HepG2 (cell line): Measurements from ENCODE around the gene MAP2K3. TPM values are rescaled to one million over a fixed set of nuclear protein-coding genes. Genes with fewer than 3 reads are reported as not detected.

Source experiments
- AFF4 ChIP-seq: sonication (generic); formaldehyde crosslinking; IDR thresholded peaks from 2 replicates; pipeline ENCODE4 v1.4.0; 2020; ENCODE audit warnings: missing genetic modification reagents
- ARNT2 ChIP-seq: sonication (generic); formaldehyde crosslinking; IDR thresholded peaks from 2 replicates; pipeline ENCODE4 v1.8.0; 2022; ENCODE audit warnings: mild to moderate bottlenecking, low read depth, missing genetic modification reagents, moderate library complexity
- CEBPG ChIP-seq: IDR thresholded peaks from 2 replicates; pipeline ENCODE4 v1.6.1; 2016
- CENPX ChIP-seq: sonication (generic); formaldehyde crosslinking; IDR thresholded peaks from 2 replicates; pipeline ENCODE4 v1.9.0; 2021; ENCODE audit warnings: mild to moderate bottlenecking, missing genetic modification reagents, moderate library complexity
- ELF4 ChIP-seq: sonication (generic); formaldehyde crosslinking; IDR thresholded peaks from 2 replicates; pipeline ENCODE4 v1.5.0; 2020; ENCODE audit warnings: missing genetic modification reagents, mild to moderate bottlenecking, moderate library complexity, borderline replicate concordance
- FLYWCH1 ChIP-seq: sonication (generic); formaldehyde crosslinking; IDR thresholded peaks from 2 replicates; pipeline ENCODE4 v1.8.1; 2023; ENCODE audit warnings: mild to moderate bottlenecking, missing genetic modification reagents
- MTA1 ChIP-seq: sonication (generic); formaldehyde crosslinking; IDR thresholded peaks from 2 replicates; pipeline ENCODE4 v1.4.0; 2020; ENCODE audit warnings: missing genetic modification reagents, mild to moderate bottlenecking, borderline replicate concordance
- PCBP2 ChIP-seq: fragments of 200-400 bp; formaldehyde crosslinking; optimal IDR thresholded peaks from 2 replicates; pipeline ENCODE3; 2018; ENCODE audit warnings: low read length, low read depth; ENCODE audit not compliant: poor library complexity, severe bottlenecking
- PITX1 ChIP-seq: sonication (generic); formaldehyde crosslinking; IDR thresholded peaks from 2 replicates; pipeline ENCODE4 v1.5.1; 2020; ENCODE audit warnings: mild to moderate bottlenecking, missing genetic modification reagents
- RXRB ChIP-seq: IDR thresholded peaks from 2 replicates; pipeline ENCODE4 v1.6.1; 2016; ENCODE audit warnings: borderline replicate concordance, missing genetic modification reagents, missing compliant biosample characterization
- ZBTB4 ChIP-seq: sonication (generic); formaldehyde crosslinking; IDR thresholded peaks from 2 replicates; pipeline ENCODE4 v1.4.0; 2020; ENCODE audit warnings: missing genetic modification reagents, mild to moderate bottlenecking, borderline replicate concordance
- ZNF12 ChIP-seq: sonication (generic); formaldehyde crosslinking; IDR thresholded peaks from 2 replicates; pipeline ENCODE4 v1.5.0; 2020; ENCODE audit warnings: missing genetic modification reagents
- ZNF235 ChIP-seq: sonication (generic); formaldehyde crosslinking; IDR thresholded peaks from 2 replicates; pipeline ENCODE4 v1.8.1; 2023; ENCODE audit warnings: mild to moderate bottlenecking, missing genetic modification reagents, borderline replicate concordance
- ZNF335 ChIP-seq: sonication (generic); formaldehyde crosslinking; IDR thresholded peaks from 2 replicates; pipeline ENCODE4 v1.4.0; 2020; ENCODE audit warnings: missing genetic modification reagents
- ZNF407 ChIP-seq: sonication (generic); formaldehyde crosslinking; IDR thresholded peaks from one replicate; pipeline ENCODE4 v1.5.1; 2020; ENCODE audit warnings: mild to moderate bottlenecking, missing genetic modification reagents; ENCODE audit errors: not compliant biosample characterization
- polyA plus RNA-seq, 8 experiments: library from polyadenylated mRNA; depleted of rRNA in 3 of 8; stranded (reverse) in 7 of 8; unstranded in 1 of 8; fragments of >200 nt; fragmentation: Illumina TruSeq in 4 of 8; extraction: Trizol in 4 of 8; gene quantifications; 2 replicates each; pipeline versions ENCODE4 v1.2.1 to v1.2.3, GENCODE V29; 2011 to 2016; ENCODE audit warnings: low read depth in 4 of 8, missing spikeins in 1 of 8, mixed read lengths in 1 of 8; ENCODE audit not compliant: insufficient read depth in 1 of 8
- total RNA-seq, 5 experiments: library from RNA; depleted of rRNA; stranded (reverse); fragments of >200 nt; fragmentation: Illumina TruSeq; extraction: Trizol; gene quantifications; 2 replicates each; pipeline ENCODE4 v1.2.3, GENCODE V29; 2016; ENCODE audit warnings: low read depth in 1 of 5

MAP2K3 gene
- total and polyA plus RNA-seq, 2 of the 13 experiments (the other 11 are each of a cell fraction or from before 2014, with no cell fraction given): 20.5 to 27.4 TPM

DNA sequence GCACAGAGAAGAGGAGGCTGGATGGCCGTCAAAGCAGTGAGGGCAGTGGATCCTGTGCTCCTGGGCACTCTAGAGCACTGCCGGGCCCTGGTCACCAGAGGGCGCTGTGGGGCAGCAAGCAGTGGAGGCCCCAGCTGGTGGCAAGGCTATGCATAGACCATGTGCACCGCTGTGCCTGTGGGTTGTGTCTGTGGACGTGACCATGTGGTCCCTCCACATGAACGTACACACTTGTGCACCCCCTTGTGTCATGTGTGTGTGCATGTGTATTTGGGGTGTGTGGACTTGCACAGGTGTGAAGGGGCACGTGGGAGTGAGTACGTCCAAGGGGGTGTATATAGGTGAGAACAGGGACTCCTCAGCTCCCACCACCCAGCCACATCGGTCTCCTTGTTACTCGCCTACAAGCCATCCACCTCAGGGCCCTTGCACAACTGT is 4.4 kb upstream of the MAP2K3 start (continued):
- TF ChIP-seq MTA1 (CRISPR knock-in tag): no peak
- TF ChIP-seq ZBTB4 (CRISPR knock-in tag): peak; percentile 42; the same call in 1 of the 2 replicates
- TF ChIP-seq CEBPG (CRISPR knock-in tag): no peak
- no peak for TF ChIP-seq ZNF335 (CRISPR knock-in tag)
- no peak for TF ChIP-seq FLYWCH1
- TF ChIP-seq AFF4: no peak
- peak; percentile 76; the same call in 1 of the 2 replicates for TF ChIP-seq ZNF235 (CRISPR knock-in tag)
- TF ChIP-seq ARNT2: no peak
- peak; percentile 47; the same call in 1 of the 2 replicates for TF ChIP-seq RXRB (CRISPR knock-in tag)
- no peak for TF ChIP-seq CENPX (CRISPR knock-in tag)
- no peak for TF ChIP-seq PCBP2
- TF ChIP-seq ZNF407: no peak
- no peak for TF ChIP-seq ZNF12 (CRISPR knock-in tag)
- TF ChIP-seq PITX1 (CRISPR knock-in tag): 0 out of 2 replicates have a peak, but pooled peaks have one; percentile 37
- TF ChIP-seq ELF4 (CRISPR knock-in tag): no peak
